HG02623 (cell line): ENCODE data around the gene CD80.
A peak's percentile ranks its signal among the peaks of the same experiment; 100 is the strongest.

Experiments used
- ATAC-seq: cut with Tn5 transposase; IDR thresholded peaks from one replicate; pipeline ENCODE4 v1.9.1; 2021; ENCODE audit warnings: moderate library complexity; ENCODE audit not compliant: unreplicated experiment

Gene CD80

DNA sequence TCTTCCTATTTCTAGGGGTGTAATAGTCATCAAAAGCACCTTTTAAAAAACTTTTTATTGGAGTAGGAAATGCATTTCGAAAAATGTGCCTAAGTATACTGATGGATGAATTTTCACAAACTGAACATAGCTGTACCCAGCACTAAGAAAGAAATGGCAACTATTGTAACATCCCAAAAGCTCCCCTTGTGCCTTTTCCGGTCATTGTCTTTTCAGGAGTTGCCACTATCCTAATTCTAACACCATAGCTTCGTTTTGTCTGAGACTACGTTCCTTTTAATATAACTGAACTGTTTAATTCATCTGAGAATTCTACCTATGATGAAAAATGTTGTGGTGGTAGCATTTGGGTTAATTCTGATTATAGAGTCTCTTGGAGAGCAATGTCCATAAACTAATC, 59.1 kb downstream of the CD80 start:
- no peak for ATAC-seq

- peak; percentile 99 for ATAC-seq
Observed at GRCh38 chr3:119498186-119499011, 61.0 kb downstream of the CD80 start, which contains the start of gene TIMMDC1. TIMMDC1 (plus strand) TSS chr3:119498547; CDS start chr3:119498734, 187 bp downstream.

DNA sequence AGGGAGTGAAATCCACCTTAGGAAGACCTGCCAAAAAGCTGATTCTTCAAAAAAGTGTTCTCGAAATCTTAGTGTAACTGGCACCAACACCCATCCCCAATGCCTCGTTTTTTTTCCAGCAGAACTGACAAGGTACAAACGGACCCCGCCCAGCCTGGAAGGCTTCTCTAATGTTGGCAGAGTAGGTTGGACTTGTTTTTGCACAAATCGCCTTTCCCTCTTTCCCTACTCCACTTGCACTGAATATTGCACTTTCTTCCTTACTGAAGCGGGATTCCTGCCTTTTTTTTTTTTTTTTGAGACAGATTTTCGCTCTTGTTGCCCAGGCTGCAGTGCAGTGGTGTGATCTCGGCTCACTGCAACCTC, 61.6 kb downstream of the CD80 start:
- no peak for ATAC-seq

DNA sequence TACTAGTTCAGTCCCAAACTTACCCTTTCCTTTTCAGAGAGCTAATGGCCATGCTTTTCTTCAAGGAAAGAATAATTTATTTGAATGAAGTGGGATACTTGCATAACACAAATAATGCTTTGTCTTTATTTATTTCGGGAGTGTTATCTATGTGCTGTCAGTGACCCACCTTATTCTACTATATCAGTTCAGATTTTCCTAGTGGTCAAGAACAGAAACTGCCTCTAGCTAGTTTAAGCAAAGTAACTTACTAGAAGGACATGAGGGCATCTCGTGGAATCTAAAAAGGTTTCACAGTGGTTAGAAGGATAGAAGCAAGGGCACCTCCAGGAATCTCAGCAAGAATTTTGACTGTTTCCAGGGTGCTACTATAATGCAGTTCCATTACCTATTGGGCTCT, 64.8 kb downstream of the CD80 start:
- no peak for ATAC-seq

DNA sequence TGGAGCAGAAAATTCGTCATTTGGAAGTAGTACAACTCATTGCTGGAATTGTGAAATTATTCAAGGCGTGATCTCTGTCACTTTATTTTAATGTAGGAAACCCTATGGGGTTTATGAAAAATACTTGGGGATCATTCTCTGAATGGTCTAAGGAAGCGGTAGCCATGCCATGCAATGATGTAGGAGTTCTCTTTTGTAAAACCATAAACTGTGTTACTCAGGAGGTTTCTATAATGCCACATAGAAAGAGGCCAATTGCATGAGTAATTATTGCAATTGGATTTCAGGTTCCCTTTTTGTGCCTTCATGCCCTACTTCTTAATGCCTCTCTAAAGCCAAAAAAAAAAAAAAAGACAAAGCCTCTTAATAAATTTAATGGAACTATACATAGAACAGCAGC, 66.6 kb downstream of the CD80 start:
- no peak for ATAC-seq

DNA sequence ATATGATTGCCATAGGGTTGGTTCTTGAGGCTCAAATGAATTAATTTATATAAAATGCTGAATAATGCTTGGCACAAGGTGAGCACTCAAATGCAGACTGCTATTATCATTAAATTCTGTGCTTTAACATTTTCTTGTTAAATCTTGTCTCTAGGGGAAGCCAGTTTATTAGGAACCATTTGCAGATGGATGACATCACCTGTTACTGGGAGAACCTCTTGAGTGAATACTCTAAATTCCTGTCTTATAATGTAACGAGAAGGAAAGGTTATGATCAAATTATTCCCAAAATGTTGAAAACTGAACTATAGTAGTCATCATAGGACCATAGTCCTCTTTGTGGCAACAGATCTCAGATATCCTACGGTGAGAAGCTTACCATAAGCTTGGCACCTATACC, 67.3 kb downstream of the CD80 start:
- ATAC-seq: no peak

DNA sequence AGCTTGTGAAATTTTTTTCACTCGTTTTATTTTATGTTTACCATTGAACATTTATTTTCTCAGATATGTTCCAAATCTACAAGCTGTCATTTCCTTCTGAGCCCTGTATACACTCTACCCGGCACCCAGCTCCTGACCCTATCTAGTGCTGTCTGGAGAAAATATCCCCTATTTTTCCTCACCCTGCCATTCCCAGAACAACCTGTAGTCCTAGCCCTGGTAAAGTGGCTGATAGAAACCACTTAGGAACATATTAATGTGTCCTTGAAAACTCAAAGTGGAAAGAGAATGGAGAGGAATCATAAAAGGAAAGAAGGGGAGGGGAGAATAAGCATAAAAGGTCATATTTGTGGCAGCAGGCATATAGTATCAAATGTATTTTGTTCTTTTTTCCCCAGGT, 69.3 kb downstream of the CD80 start:
- no peak for ATAC-seq

DNA sequence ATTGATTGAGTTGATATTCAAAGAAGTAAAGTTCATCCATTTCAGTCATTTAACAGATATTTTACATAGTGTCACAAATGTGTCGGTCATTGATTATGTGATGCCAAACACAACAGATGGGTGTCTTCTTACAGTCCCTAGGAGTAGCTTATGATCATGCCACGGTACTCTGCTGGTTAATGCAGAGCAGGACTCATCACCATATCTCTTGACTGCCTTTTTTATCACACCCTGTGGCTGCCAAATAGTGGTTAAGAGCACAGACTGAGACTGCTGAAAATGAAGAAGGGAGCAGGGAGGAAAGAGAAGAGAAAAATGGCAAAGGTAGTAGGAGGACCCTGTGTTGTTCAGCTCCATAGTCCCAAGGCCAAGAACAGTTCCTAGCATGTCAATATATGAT, 73.9 kb downstream of the CD80 start:
- no peak for ATAC-seq

DNA sequence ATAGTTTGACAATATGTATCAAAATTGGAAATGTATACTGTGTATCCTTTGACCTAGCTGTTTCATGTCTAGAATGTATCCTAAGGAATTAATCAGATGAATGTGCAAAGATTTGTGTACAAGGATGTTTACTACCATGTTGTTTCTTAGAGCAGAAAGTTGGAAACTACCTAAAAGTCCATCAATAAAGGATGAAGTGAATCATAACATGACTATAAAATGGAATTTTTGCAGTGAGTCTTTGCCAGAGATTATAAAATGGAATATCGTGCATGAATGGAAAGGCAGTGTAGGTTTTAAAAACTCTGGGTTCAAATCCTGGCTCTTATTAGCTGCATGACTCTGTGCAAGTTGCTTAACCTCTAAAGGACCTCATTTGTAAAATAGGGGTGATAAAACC, 76.3 kb downstream of the CD80 start:
- ATAC-seq: no peak

GRCh38 chr3:119481079-119481478, 78.3 kb downstream of the CD80 start:
- no peak for ATAC-seq
